Keratinocyte (primary cell): Measurements from ENCODE around the gene MRTFB. TPM values are rescaled to one million over a fixed set of nuclear protein-coding genes. Genes with fewer than 3 reads are reported as not detected.

Source experiments
- DNase-seq: peaks from one replicate; pipeline ENCODE4 v3.0.0-alpha.2; 2011; ENCODE audit warnings: low read depth, missing footprints, low spot score
- FAIRE-seq: peaks from 2 replicates; lab custom pipeline; 2011; peaks lifted over from hg19 to GRCh38; lab: Jason Lieb, UNC
- H2AFZ ChIP-seq: 2 replicates; pipeline ENCODE4 v1.6.0; 2012; ENCODE audit warnings: low read length, control low read depth, inconsistent platforms; ENCODE audit not compliant: control insufficient read depth
- H3K27ac ChIP-seq: 2 replicates; pipeline ENCODE4 v1.5.1; 2011; ENCODE audit warnings: low read length; ENCODE audit not compliant: control insufficient read depth, insufficient read depth
- H3K27me3 ChIP-seq: 3 replicates; pipeline ENCODE4 v1.6.0; 2011; ENCODE audit warnings: low read length; ENCODE audit not compliant: control insufficient read depth, insufficient read depth; ENCODE audit errors: extremely low read depth
- H3K36me3 ChIP-seq, 2 experiments: 2 replicates in 1 of 2; 3 replicates in 1 of 2; pipeline ENCODE4 v1.5.1; 2011; ENCODE audit warnings: low read length in 2 of 2, mild to moderate bottlenecking in 1 of 2; ENCODE audit not compliant: control insufficient read depth in 2 of 2, insufficient read depth in 2 of 2; ENCODE audit errors: extremely low read depth in 1 of 2
- H3K4me1 ChIP-seq: 3 replicates; pipeline ENCODE4 v1.5.1; 2011; ENCODE audit warnings: low read length; ENCODE audit not compliant: control insufficient read depth, insufficient read depth; ENCODE audit errors: extremely low read depth
- H3K4me2 ChIP-seq: 3 replicates; pipeline ENCODE4 v1.6.0; 2011; ENCODE audit warnings: low read depth, low read length; ENCODE audit not compliant: control insufficient read depth, insufficient read depth; ENCODE audit errors: extremely low read depth
- H3K4me3 ChIP-seq, 3 experiments: fragments of 200-600 bp in 1 of 3; sonication (generic) in 1 of 3; 2 replicates in 2 of 3; 3 replicates in 1 of 3; pipeline ENCODE4 v1.5.1; 2011 to 2016; ENCODE audit warnings: low read length in 3 of 3, mild to moderate bottlenecking in 3 of 3, control low read depth in 2 of 3, inconsistent platforms in 1 of 3, low read depth in 1 of 3, mixed read lengths in 1 of 3, mixed run types in 1 of 3, moderate library complexity in 1 of 3; ENCODE audit not compliant: control insufficient read depth in 2 of 3, insufficient read depth in 2 of 3; ENCODE audit errors: extremely low read depth in 1 of 3
- H3K79me2 ChIP-seq: 2 replicates; pipeline ENCODE4 v1.6.0; 2012; ENCODE audit warnings: low read length; ENCODE audit not compliant: control insufficient read depth, insufficient read depth
- H3K9ac ChIP-seq: 3 replicates; pipeline ENCODE4 v1.6.0; 2011; ENCODE audit warnings: low read length; ENCODE audit not compliant: control insufficient read depth, insufficient read depth; ENCODE audit errors: extremely low read depth
- H3K9me1 ChIP-seq: 3 replicates; pipeline ENCODE4 v1.6.0; 2011; ENCODE audit warnings: low read length; ENCODE audit not compliant: control insufficient read depth, insufficient read depth; ENCODE audit errors: extremely low read depth
- H3K9me3 ChIP-seq: 2 replicates; pipeline ENCODE4 v1.5.1; 2012; ENCODE audit warnings: low read depth, low read length; ENCODE audit not compliant: control insufficient read depth
- H4K20me1 ChIP-seq: 3 replicates; pipeline ENCODE4 v1.6.0; 2011; ENCODE audit warnings: low read length; ENCODE audit not compliant: control insufficient read depth, insufficient read depth; ENCODE audit errors: extremely low read depth
- CTCF ChIP-seq, 3 experiments: IDR thresholded peaks in 1 of 3; conservative IDR thresholded peaks in 1 of 3; optimal IDR thresholded peaks in 1 of 3; 2 replicates in 2 of 3; 3 replicates in 1 of 3; pipeline versions ENCODE3 to v1.5.1; 2011; ENCODE audit warnings: low read length in 3 of 3, mild to moderate bottlenecking in 3 of 3, moderate library complexity in 2 of 3, control low read depth in 1 of 3, inconsistent platforms in 1 of 3; ENCODE audit not compliant: insufficient read depth in 2 of 3; ENCODE audit errors: extremely low read depth in 1 of 3
- EZH2 ChIP-seq: IDR thresholded peaks from one replicate; pipeline ENCODE4 v1.6.1; 2012; ENCODE audit warnings: inconsistent platforms, mild to moderate bottlenecking, low read length, moderate library complexity
- dilution Hi-C: fragments of 300-500 bp; cut with MboI; formaldehyde crosslinking; loops from one replicate; pipeline ENCODE4 v1.7.0; 2020; ENCODE audit warnings: low sequenced_read_pairs; ENCODE audit not compliant: extremely low pct_ligation_motif_present
- polyA plus RNA-seq, 5 experiments: library from polyadenylated mRNA; depleted of rRNA in 3 of 5; stranded (reverse) in 3 of 5; stranded (forward) in 1 of 5; unstranded in 1 of 5; fragments of >200 nt; gene quantifications; 1 replicate in 1 of 5; 2 replicates in 3 of 5; 3 replicates in 1 of 5; pipeline versions ENCODE4 v1.2.1 to v1.2.3, GENCODE V29; 2011 to 2012; ENCODE audit warnings: missing spikeins in 2 of 5, low read depth in 1 of 5, low replicate concordance in 1 of 5

The MRTFB gene
- polyA plus RNA-seq, 1 donor (not counting 4 experiments of a cell fraction or from before 2014, with no cell fraction given): 12.1 TPM

GRCh38 chr16:14041164-14041563 lies 30.0 kb upstream of the MRTFB start:
- no peaks in the 10 kb centered on the region for H4K20me1 ChIP-seq
- no peak for TF ChIP-seq CTCF (optimal IDR thresholded peaks at IDR 0.05 in 1 of 3, IDR thresholded peaks at IDR 0.05 in 1 of 3, conservative IDR thresholded peaks at IDR 0.05 in 1 of 3; ENCODE audit: extremely low read depth in 1 of 3, insufficient read depth in 2 of 3, low read length in 3 of 3)
- no peak for TF ChIP-seq EZH2
- no peaks in the 10 kb centered on the region for H3K36me3 ChIP-seq
- dilution Hi-C loops: no loop called here
- H3K79me2 ChIP-seq: no peaks in the 10 kb centered on the region
- no peak overlapping the region for H3K27ac ChIP-seq
- no peak for DNase-seq
- no peak overlapping the region for H3K4me3 ChIP-seq
- H3K9me1 ChIP-seq: no peaks in the 10 kb centered on the region
- H3K27me3 ChIP-seq: no peaks in the 10 kb centered on the region
- no peak overlapping the region for H3K4me2 ChIP-seq
- H2AFZ ChIP-seq: no peak overlapping the region
- H3K4me1 ChIP-seq: no peaks in the 10 kb centered on the region
- no peak for FAIRE-seq
- H3K9me3 ChIP-seq: no peaks in the 10 kb centered on the region
- no peak overlapping the region for H3K9ac ChIP-seq

DNA sequence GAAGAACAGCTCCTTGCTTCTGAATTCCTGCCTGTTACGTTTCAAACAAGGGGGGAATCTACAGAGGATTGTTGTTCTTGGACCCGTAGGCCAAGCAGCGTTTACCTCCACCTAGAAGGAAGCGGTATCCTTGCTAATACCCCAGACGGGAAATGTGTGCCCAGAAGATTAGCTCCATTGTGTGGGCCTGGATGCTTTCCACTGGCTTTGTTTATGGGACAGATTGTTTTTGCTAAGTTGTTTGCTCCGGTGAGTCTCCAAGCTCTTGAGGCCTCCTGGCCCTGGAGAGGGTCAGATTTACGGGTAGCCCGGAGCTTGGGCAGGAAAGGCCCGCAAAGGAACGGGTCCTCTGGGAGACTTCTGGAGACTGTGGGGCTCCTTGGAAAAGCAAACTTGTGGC lies 28.4 kb upstream of the MRTFB start:
- Histone ChIP-seq H2AFZ (no peak overlapping the region), H3K27me3 (no peaks in the 10 kb centered on the region), H3K9ac (no peak overlapping the region), H3K36me3 (no peaks in the 10 kb centered on the region), H3K27ac (no peak overlapping the region), H3K4me3 (no peak overlapping the region), H3K79me2 (no peaks in the 10 kb centered on the region), H3K4me1 (no peaks in the 10 kb centered on the region), H3K9me1 (no peaks in the 10 kb centered on the region), H3K9me3 (no peaks in the 10 kb centered on the region), H3K4me2 (no peak overlapping the region), H4K20me1 (no peaks in the 10 kb centered on the region)
- no peak for FAIRE-seq
- dilution Hi-C loops: no loop called here
- DNase-seq: no peak
- no peak for TF ChIP-seq CTCF (optimal IDR thresholded peaks at IDR 0.05 in 1 of 3, IDR thresholded peaks at IDR 0.05 in 1 of 3, conservative IDR thresholded peaks at IDR 0.05 in 1 of 3; ENCODE audit: extremely low read depth in 1 of 3, insufficient read depth in 2 of 3, low read length in 3 of 3)
- TF ChIP-seq EZH2: no peak
